ENCODE results near the gene FBRS.
"Not testable (repeated sequence)": the region's sequence is repeated elsewhere in the genome, so short reads cannot be mapped to it uniquely, and the experiment has no call there.

Gene FBRS

GRCh38 chr16:30700491-30700890 is 42.3 kb downstream of the FBRS start:
- DNase-seq = no peak

DNA sequence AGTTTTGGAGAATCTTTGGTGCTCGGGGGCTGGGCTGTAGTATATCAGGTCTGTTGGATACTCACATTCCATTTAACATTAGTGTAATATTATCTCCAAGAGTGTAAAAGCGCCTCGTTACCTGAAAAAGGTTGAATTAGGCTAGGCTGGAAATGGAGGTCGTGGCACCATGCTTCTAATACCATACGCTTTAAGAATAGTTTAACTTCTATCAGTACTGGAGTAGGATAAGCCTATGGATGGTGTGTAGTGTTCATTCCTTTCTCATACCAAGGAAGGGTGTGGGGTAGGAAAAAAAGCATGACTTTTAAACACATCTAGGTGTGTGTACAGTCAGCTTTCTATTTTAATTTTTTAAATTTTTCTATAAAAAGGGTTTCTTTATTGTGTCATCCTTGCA is 42.7 kb downstream of the FBRS start:
- DNase-seq = no peak

DNA sequence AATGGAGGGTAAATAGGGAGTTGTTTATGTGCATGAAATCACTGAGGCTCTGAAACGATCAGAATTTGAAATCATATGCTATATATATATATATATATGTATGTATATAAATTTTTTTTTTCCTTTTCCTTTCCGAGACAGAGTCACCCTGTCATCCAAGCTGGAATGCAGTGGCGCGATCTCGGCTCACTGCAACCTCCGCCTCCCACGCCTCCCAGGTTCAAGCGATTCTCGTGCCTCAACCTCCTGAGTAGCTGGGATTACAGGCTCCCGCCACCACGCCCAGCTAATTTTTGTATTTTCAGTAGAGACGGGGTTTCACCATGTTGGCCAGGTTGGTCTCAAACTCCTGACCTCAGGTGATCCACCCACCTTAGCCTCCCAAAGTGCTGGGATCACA is 44.8 kb downstream of the FBRS start:
- not testable (repeated sequence) for DNase-seq

DNA sequence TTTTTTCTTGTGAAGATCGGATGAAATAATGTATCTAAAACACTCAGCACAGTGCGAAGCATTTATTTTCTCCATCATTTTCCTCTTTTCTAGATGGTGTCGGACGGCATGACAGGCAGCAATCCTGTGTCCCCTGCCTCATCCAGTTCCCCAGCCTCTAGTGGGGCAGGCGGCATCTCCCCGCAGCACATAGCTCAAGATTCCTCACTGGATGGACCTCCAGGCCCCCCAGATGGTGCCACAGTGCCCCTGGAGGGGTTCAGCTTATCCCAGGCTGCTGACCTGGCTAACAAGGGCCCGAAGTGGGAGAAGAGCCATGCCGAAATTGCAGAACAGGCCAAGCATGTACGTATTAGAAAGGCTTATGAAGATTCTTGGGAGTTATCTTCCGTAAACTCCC is 45.7 kb downstream of the FBRS start:
- DNase-seq = no peak

- no peak for DNase-seq
Measured at GRCh38 chr16:30706046-30706445, 47.8 kb downstream of the FBRS start.

GRCh38 chr16:30710971-30711370 is 52.7 kb downstream of the FBRS start:
- no peak for DNase-seq

DNA sequence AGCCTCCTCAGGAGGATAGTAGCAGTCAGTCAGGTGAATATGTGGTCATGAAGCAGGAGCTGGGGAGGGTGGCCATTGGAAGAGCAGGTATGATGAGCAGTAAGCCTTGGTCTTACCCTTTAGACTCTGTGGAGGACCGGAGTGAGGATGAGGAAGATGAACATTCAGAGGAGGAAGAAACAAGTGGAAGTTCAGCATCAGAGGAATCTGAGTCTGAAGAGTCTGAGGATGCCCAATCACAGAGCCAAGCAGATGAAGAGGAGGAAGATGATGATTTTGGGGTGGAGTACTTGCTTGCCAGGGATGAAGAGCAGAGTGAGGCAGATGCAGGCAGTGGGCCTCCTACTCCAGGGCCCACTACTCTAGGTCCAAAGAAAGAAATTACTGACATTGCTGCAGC is 53.5 kb downstream of the FBRS start:
- no peak for DNase-seq

- peak; percentile 6 for DNase-seq
Measured at GRCh38 chr16:30715750-30716445, 57.7 kb downstream of the FBRS start.

GRCh38 chr16:30720086-30720485 is 61.9 kb downstream of the FBRS start:
- no peak for DNase-seq

Measured in left hindlimb (tissue), 1 donor.